ENCODE results near the gene CNN3. TPM values are rescaled to one million over a fixed set of nuclear protein-coding genes. Genes with fewer than 3 reads are reported as not detected.

CNN3 gene
- total RNA-seq, 1 donor from 2014 or later = 80.2 TPM

DNA sequence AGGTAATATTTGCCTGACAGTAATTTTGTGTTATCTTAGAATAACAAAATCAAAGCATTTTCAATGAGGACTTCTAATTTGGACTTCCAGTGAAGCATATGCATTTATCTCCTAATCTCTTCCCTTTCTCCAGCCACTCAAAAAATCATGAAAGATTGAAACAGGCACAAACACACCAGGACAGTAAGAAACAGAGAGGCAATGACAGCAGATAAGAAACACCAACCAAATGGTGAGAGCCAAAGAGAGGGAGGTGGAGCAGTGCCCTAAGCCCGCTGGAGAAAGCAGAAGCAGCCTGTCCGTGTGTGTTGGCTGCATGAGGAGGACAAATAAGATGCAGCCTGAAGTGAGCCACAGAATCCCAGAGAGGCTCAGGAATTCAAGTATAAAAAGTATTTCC lies 67.7 kb downstream of the CNN3 start:
- ATAC-seq (no peak), DNase-seq (ENCODE audit: low spot score) (no peak)

DNA sequence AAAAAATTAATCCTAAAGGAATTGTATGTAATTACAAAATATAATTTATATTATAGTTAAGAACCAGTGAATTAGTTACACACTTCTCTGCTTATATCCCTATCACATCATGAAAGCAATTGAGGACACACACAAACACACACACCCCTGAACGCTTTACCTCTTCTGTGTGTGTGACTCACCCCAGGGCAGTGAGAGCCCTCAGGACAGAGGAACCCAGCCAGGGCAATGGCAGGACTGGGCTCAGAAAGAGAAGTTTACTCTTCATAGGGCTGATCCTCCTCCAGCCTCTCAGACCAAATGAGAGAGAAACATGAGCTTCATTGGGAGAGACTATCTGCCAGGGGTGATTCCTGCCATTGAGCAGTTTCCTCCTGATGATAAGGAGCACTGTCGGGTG lies 68.6 kb downstream of the CNN3 start:
- DNase-seq (ENCODE audit: low spot score) (no peak), ATAC-seq (no peak)

- ATAC-seq (no peak), DNase-seq (ENCODE audit: low spot score) (no peak)
Measured at GRCh38 chr1:94856868-94857267, 70.0 kb downstream of the CNN3 start.

- DNase-seq (ENCODE audit: low spot score) (no peak), ATAC-seq (no peak)
Measured at GRCh38 chr1:94856004-94856403, 70.9 kb downstream of the CNN3 start.

DNA sequence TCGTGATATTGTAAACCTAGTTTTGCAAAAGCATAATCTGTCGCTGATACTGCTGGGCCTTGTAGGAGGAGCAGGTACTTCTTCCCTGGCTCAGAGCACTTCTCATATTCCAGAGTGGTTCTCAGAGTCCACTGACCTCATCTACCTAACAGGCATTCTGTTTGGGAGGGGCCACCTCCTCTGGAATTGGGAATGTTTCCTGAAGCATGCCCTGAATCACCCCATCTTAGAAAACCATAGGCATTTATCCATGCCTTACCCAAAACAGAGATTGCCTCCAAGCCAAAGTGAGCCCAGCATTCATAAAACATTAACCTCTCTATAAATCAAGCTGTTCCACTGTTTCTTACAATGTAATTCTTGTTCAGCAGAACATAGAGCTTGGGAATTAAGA lies 71.6 kb downstream of the CNN3 start:
- DNase-seq (ENCODE audit: low spot score) (no peak), ATAC-seq (no peak)

- ATAC-seq (peak; percentile 100), DNase-seq (ENCODE audit: low spot score) (peak; percentile 84)
Measured at GRCh38 chr1:94854458-94855306, 72.2 kb downstream of the CNN3 start.

DNA sequence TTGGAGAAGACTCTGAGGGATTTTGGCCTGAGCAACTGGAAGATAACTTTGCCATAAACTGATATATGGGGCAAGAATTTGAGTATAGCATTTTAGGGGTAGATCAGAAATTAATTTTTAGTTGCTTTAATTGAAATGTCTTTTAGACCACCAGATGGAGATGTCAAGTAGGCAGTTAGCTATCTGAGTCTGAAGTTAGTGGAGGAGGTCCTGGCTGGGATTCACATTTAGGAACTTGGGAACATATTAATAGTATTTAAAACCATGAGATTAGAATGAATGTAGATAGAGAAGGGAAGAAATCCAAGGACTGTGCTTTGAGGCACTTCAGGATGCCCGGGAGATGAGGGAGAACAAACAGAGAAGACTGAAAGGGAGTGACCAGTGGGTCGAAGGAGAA lies 74.1 kb downstream of the CNN3 start:
- ATAC-seq (no peak), DNase-seq (ENCODE audit: low spot score) (no peak)

GRCh38 chr1:94851571-94851970 lies 75.3 kb downstream of the CNN3 start:
- DNase-seq (ENCODE audit: low spot score) (no peak), ATAC-seq (no peak)

Other genes starting within 250 kb of the CNN3 start
- 3.1 TPM for gene SLC44A3, start 106.8 kb downstream of the CNN3 start, total RNA-seq
- 5.4 TPM for gene ALG14, start 145.8 kb upstream of the CNN3 start, total RNA-seq
- 174 TPM for gene TLCD4, start 190.2 kb upstream of the CNN3 start, total RNA-seq